ENCODE measurements around the gene TDRD1. TPM values are rescaled to one million over a fixed set of nuclear protein-coding genes. Genes with fewer than 3 reads are reported as not detected.

Gene TDRD1
- total and polyA plus RNA-seq, 10 of the 15 experiments (the other 5 are each of a cell fraction or from before 2014, with no cell fraction given), result 0.03 to 0.04 TPM; not detected in 8

DNA sequence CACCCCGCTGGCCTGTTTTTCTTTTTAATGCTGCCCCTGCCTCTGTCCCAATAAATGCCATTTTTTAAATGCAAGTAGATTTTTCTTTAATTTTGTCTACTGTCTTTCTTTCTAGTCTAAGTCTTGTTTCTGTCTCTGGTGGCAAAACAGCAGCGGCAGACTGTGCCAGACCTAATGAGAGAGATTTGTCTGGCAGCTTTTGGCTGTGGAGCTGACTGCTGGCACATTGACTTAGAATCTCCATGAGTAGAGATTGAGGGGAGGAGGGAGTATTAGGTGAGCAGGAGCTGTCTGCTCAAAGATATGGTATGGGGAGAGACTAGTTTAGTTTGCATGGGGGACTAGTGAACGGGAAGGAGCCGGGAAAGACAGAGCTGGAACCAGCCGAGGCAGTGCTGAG, 72.9 kb downstream of the TDRD1 start:
- H3K4me3 ChIP-seq, result no peak overlapping the region
- WGBS (ENCODE audit: insufficient coverage, insufficient replicate concordance, low lambda C conversion rate, missing lambda C conversion rate), result 62% methylated on average over 5 of the region's 5 CpGs
- CTCF ChIA-PET, result no interaction called here
- no peaks in the 10 kb centered on the region for H3K4me1 ChIP-seq (ENCODE audit: control insufficient read depth, insufficient read depth, low read length)
- H3K9ac ChIP-seq (ENCODE audit: control insufficient read depth, insufficient read depth, low read length), result no peak overlapping the region
- FAIRE-seq, result no peak
- H3K27ac ChIP-seq (ENCODE audit: control insufficient read depth, insufficient read depth), result no peak overlapping the region
- no TSS peak for BruUV-seq (replicated peaks)
- H3K79me2 ChIP-seq (ENCODE audit: control insufficient read depth, insufficient read depth, low read length), result no peaks in the 10 kb centered on the region
- no peak for ATAC-seq
- no peaks in the 10 kb centered on the region for H3K9me3 ChIP-seq (replicated peaks; ENCODE audit: control insufficient read depth, insufficient read depth, low read length)
- intact Hi-C loops (cut with micrococcal nuclease; ENCODE audit: unreplicated experiment), result no loop called here
- POLR2A ChIA-PET, result no interaction called here
- H2AFZ ChIP-seq (ENCODE audit: control insufficient read depth, low read depth, low read length), result no peak overlapping the region
- no peaks in the 10 kb centered on the region for H3K36me3 ChIP-seq (ENCODE audit: control insufficient read depth in 2 of 2, insufficient read depth in 2 of 2, low read length in 1 of 2)
- no peaks in the 10 kb centered on the region for H4K20me1 ChIP-seq (ENCODE audit: control insufficient read depth, insufficient read depth)
- RAD21 ChIA-PET (ENCODE audit: unreplicated experiment), result no interaction called here
- in situ Hi-C loops (cut with MboI), result no loop called here
- H3K4me2 ChIP-seq (ENCODE audit: control insufficient read depth, insufficient read depth), result no peak overlapping the region
- no peaks in the 10 kb centered on the region for H3K27me3 ChIP-seq (replicated peaks in 1 of 2; ENCODE audit: control insufficient read depth in 2 of 2, insufficient read depth in 2 of 2, low read length in 1 of 2)
- no peak for DNase-seq (ENCODE audit: low read depth, low spot score)
- SMC1A ChIA-PET (ENCODE audit: uncharacterized antibody, unreplicated experiment), result no interaction called here
- TF ChIP-seq JUND (IDR thresholded peaks at IDR 0.05; ENCODE audit: low read depth, low read length), result no peak
- TF ChIP-seq POLR2AphosphoS2 (IDR thresholded peaks at IDR 0.05; ENCODE audit: low read depth, low read length), result no peak
- TF ChIP-seq, protein P1, sequence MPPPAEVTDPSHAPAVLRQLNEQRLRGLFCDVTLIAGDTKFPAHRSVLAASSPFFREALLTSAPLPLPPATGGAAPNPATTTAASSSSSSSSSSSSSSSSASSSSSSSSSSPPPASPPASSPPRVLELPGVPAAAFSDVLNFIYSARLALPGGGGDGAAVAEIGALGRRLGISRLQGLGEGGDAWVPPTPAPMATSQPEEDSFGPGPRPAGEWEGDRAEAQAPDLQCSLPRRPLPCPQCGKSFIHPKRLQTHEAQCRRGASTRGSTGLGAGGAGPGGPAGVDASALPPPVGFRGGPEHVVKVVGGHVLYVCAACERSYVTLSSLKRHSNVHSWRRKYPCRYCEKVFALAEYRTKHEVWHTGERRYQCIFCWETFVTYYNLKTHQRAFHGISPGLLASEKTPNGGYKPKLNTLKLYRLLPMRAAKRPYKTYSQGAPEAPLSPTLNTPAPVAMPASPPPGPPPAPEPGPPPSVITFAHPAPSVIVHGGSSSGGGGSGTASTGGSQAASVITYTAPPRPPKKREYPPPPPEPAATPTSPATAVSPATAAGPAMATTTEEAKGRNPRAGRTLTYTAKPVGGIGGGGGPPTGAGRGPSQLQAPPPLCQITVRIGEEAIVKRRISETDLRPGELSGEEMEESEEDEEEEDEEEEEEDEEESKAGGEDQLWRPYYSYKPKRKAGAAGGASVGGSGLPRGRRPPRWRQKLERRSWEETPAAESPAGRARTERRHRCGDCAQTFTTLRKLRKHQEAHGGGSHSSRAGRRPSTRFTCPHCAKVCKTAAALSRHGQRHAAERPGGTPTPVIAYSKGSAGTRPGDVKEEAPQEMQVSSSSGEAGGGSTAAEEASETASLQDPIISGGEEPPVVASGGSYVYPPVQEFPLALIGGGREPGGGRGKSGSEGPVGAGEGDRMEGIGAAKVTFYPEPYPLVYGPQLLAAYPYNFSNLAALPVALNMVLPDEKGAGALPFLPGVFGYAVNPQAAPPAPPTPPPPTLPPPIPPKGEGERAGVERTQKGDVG (CRISPR knock-in tag; IDR thresholded peaks at IDR 0.05), result no peak
- TF ChIP-seq IKZF2 (IDR thresholded peaks at IDR 0.05), result no peak
- no peak for TF ChIP-seq CHD1 (IDR thresholded peaks at IDR 0.05; ENCODE audit: low read depth, low read length)
- TF ChIP-seq EED (IDR thresholded peaks at IDR 0.05; ENCODE audit: low read depth), result no peak
- TF ChIP-seq, protein P2, sequence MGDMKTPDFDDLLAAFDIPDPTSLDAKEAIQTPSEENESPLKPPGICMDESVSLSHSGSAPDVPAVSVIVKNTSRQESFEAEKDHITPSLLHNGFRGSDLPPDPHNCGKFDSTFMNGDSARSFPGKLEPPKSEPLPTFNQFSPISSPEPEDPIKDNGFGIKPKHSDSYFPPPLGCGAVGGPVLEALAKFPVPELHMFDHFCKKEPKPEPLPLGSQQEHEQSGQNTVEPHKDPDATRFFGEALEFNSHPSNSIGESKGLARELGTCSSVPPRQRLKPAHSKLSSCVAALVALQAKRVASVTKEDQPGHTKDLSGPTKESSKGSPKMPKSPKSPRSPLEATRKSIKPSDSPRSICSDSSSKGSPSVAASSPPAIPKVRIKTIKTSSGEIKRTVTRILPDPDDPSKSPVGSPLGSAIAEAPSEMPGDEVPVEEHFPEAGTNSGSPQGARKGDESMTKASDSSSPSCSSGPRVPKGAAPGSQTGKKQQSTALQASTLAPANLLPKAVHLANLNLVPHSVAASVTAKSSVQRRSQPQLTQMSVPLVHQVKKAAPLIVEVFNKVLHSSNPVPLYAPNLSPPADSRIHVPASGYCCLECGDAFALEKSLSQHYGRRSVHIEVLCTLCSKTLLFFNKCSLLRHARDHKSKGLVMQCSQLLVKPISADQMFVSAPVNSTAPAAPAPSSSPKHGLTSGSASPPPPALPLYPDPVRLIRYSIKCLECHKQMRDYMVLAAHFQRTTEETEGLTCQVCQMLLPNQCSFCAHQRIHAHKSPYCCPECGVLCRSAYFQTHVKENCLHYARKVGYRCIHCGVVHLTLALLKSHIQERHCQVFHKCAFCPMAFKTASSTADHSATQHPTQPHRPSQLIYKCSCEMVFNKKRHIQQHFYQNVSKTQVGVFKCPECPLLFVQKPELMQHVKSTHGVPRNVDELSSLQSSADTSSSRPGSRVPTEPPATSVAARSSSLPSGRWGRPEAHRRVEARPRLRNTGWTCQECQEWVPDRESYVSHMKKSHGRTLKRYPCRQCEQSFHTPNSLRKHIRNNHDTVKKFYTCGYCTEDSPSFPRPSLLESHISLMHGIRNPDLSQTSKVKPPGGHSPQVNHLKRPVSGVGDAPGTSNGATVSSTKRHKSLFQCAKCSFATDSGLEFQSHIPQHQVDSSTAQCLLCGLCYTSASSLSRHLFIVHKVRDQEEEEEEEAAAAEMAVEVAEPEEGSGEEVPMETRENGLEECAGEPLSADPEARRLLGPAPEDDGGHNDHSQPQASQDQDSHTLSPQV (IDR thresholded peaks at IDR 0.05), result no peak
- no peak for TF ChIP-seq SIX5 (IDR thresholded peaks at IDR 0.05; ENCODE audit: low read depth, low read length, severe bottlenecking)
- no peak for TF ChIP-seq RCOR1 (conservative IDR thresholded peaks at IDR 0.05; ENCODE audit: low read depth, low read length)
- TF ChIP-seq SRF (IDR thresholded peaks at IDR 0.05; ENCODE audit: low read depth in 2 of 2, low read length in 2 of 2), result no peak
- no peak for TF ChIP-seq ATF3 (IDR thresholded peaks at IDR 0.05; ENCODE audit: borderline replicate concordance, extremely low read depth, low read depth, low read length)
- TF ChIP-seq MTA2 (IDR thresholded peaks at IDR 0.05; ENCODE audit: low read depth), result no peak
- no peak for TF ChIP-seq NR2F1 (conservative IDR thresholded peaks at IDR 0.05)
- TF ChIP-seq, protein P3, sequence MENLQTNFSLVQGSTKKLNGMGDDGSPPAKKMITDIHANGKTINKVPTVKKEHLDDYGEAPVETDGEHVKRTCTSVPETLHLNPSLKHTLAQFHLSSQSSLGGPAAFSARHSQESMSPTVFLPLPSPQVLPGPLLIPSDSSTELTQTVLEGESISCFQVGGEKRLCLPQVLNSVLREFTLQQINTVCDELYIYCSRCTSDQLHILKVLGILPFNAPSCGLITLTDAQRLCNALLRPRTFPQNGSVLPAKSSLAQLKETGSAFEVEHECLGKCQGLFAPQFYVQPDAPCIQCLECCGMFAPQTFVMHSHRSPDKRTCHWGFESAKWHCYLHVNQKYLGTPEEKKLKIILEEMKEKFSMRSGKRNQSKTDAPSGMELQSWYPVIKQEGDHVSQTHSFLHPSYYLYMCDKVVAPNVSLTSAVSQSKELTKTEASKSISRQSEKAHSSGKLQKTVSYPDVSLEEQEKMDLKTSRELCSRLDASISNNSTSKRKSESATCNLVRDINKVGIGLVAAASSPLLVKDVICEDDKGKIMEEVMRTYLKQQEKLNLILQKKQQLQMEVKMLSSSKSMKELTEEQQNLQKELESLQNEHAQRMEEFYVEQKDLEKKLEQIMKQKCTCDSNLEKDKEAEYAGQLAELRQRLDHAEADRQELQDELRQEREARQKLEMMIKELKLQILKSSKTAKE (IDR thresholded peaks at IDR 0.05; ENCODE audit: low read depth, poor library complexity, severe bottlenecking), result no peak
- no peak for TF ChIP-seq FOXM1 (IDR thresholded peaks at IDR 0.05; ENCODE audit: low read depth, low read length)
- no peak for TF ChIP-seq NR2C2 (IDR thresholded peaks at IDR 0.05; ENCODE audit: borderline replicate concordance, control insufficient read depth, insufficient read length, low read depth)
